HCT116 (cell line): ENCODE data around the gene MNT. TPM values are rescaled to one million over a fixed set of nuclear protein-coding genes. Genes with fewer than 3 reads are reported as not detected.

ENCODE experiments used
- ATAC-seq: fragments of 200-7000 bp; cut with Tn5 transposase; 2 replicates; pipeline ENCODE4 v1.9.1; 2020; ENCODE audit warnings: mild to moderate bottlenecking, moderate library complexity
- BruUV-seq: library from RNA; stranded (reverse); fragments of 400-500 nt; replicated peaks from 2 replicates; lab custom pipeline; 2021; lab: Mats Ljungman, UMichigan
- CTCF ChIA-PET: fragments of 300-600 bp; sonication (Branson Sonifier 250); formaldehyde crosslinking; loops from one replicate; lab custom pipeline; 2021; ENCODE audit warnings: antibody characterized with exemption; lab: Charles Lee
- POLR2A ChIA-PET: fragments of 300-600, 350-600 bp; sonication (Branson Sonifier 250); formaldehyde crosslinking; loops from one replicate; lab custom pipeline; 2021; ENCODE audit warnings: antibody characterized with exemption; lab: Charles Lee
- RAD21 ChIA-PET, 2 experiments: fragments of 300-600 bp; sonication (Branson Sonifier 250); formaldehyde crosslinking; loops; one replicate each; lab custom pipeline; 2023; ENCODE audit warnings: low total read pairs in 2 of 2; ENCODE audit not compliant: uncharacterized antibody in 2 of 2, unreplicated experiment in 2 of 2, low non-redundant PET in 1 of 2; lab: Charles Lee
- DNase-seq: peaks from one replicate; pipeline ENCODE4 v3.0.0-alpha.2; 2010; ENCODE audit warnings: low read depth, low spot score
- H2AFZ ChIP-seq: fragments of 200-600 bp; shearing (Covaris generic), sonication (generic); 2 replicates; pipeline ENCODE4 v1.6.1; 2017; ENCODE audit warnings: low read depth, mixed run types, mixed read lengths, antibody characterized with exemption, low read length; ENCODE audit not compliant: poor library complexity, severe bottlenecking
- H3K27ac ChIP-seq: 2 replicates; pipeline ENCODE4 v1.5.1; 2012; ENCODE audit warnings: low read depth, low read length
- H3K27me3 ChIP-seq: fragments of 200-600 bp; sonication (generic); 2 replicates; pipeline ENCODE4 v1.6.1; 2016; ENCODE audit warnings: mixed run types, low read length, mixed read lengths; ENCODE audit not compliant: insufficient read depth
- H3K36me3 ChIP-seq, 2 experiments: fragments of 200-500 bp in 1 of 2; fragments of 200-600 bp in 1 of 2; sonication (Bioruptor generic) in 1 of 2; sonication (generic) in 1 of 2; 2 replicates each; pipeline versions ENCODE4 v1.5.1 to v1.6.1; 2014 to 2016; ENCODE audit warnings: low read length in 2 of 2, inconsistent platforms in 1 of 2, mixed read lengths in 1 of 2, mixed run types in 1 of 2; ENCODE audit not compliant: insufficient read depth in 2 of 2, control insufficient read depth in 1 of 2
- H3K4me1 ChIP-seq, 2 experiments: fragments of 200-600 bp in 1 of 2; sonication (generic) in 1 of 2; 2 replicates each; pipeline versions ENCODE4 v1.5.1 to v1.6.1; 2012 to 2017; ENCODE audit warnings: low read length in 2 of 2, inconsistent platforms in 1 of 2, mild to moderate bottlenecking in 1 of 2, mixed read lengths in 1 of 2, mixed run types in 1 of 2, moderate library complexity in 1 of 2; ENCODE audit not compliant: insufficient read depth in 2 of 2, control insufficient read depth in 1 of 2
- H3K4me2 ChIP-seq: fragments of 200-600 bp; sonication (generic); 2 replicates; pipeline ENCODE4 v1.6.1; 2017; ENCODE audit warnings: mixed run types, low read length, mixed read lengths
- H3K4me3 ChIP-seq, 2 experiments: fragments of 200-600 bp in 1 of 2; sonication (generic) in 1 of 2; replicated peaks in 1 of 2; 2 replicates each; pipeline ENCODE4 v1.5.1; 2011 to 2016; ENCODE audit warnings: low read length in 2 of 2, control low read depth in 1 of 2, low read depth in 1 of 2, mild to moderate bottlenecking in 1 of 2, mixed read lengths in 1 of 2, mixed run types in 1 of 2
- H3K79me2 ChIP-seq: fragments of 200-600 bp; sonication (generic); 2 replicates; pipeline ENCODE4 v1.6.1; 2017; ENCODE audit warnings: mild to moderate bottlenecking, mixed run types, low read length, moderate library complexity, mixed read lengths; ENCODE audit not compliant: insufficient read depth
- H3K9ac ChIP-seq: fragments of 200-600 bp; sonication (generic); 2 replicates; pipeline ENCODE4 v1.6.1; 2016; ENCODE audit warnings: low read length, mixed read lengths
- H3K9me2 ChIP-seq: fragments of 200-600 bp; sonication (generic), shearing (Covaris generic); 2 replicates; pipeline ENCODE4 v1.6.1; 2017; ENCODE audit warnings: mixed run types, mild to moderate bottlenecking, moderate library complexity; ENCODE audit not compliant: insufficient read depth
- H3K9me3 ChIP-seq, 2 experiments: fragments of 200-500 bp in 1 of 2; fragments of 200-600 bp in 1 of 2; sonication (Bioruptor generic) in 1 of 2; sonication (generic) in 1 of 2; 2 replicates each; pipeline ENCODE4 v1.6.1; 2014 to 2017; ENCODE audit warnings: low read length in 2 of 2, mixed read lengths in 2 of 2, inconsistent platforms in 1 of 2, low read depth in 1 of 2, mild to moderate bottlenecking in 1 of 2, mixed run types in 1 of 2, moderate library complexity in 1 of 2; ENCODE audit not compliant: control insufficient read depth in 1 of 2, insufficient read depth in 1 of 2
- H4K20me1 ChIP-seq: fragments of 200-600 bp; sonication (generic), shearing (Covaris generic); 2 replicates; pipeline ENCODE4 v1.6.1; 2017; ENCODE audit warnings: mixed run types, mild to moderate bottlenecking, moderate library complexity; ENCODE audit not compliant: insufficient read depth
- CBX3 ChIP-seq: IDR thresholded peaks from 2 replicates; pipeline ENCODE4 v1.6.1; 2012; ENCODE audit warnings: low read depth
- ELF1 ChIP-seq: IDR thresholded peaks from 2 replicates; pipeline ENCODE4 v1.6.1; 2012; ENCODE audit warnings: low read depth, borderline replicate concordance
- POLR2A ChIP-seq: IDR thresholded peaks from 2 replicates; pipeline ENCODE4 v1.7.0; 2011; ENCODE audit warnings: borderline replicate concordance; ENCODE audit not compliant: insufficient read depth, insufficient read length; ENCODE audit errors: extremely low read depth
- POLR2AphosphoS5 ChIP-seq: IDR thresholded peaks from 2 replicates; pipeline ENCODE4 v1.6.1; 2011; ENCODE audit warnings: mild to moderate bottlenecking, low read depth, low read length, moderate library complexity
- RAD21 ChIP-seq: IDR thresholded peaks from 2 replicates; pipeline ENCODE4 v1.6.1; 2012; ENCODE audit warnings: low read depth, mild to moderate bottlenecking
- SIN3A ChIP-seq: IDR thresholded peaks from 2 replicates; pipeline ENCODE4 v1.6.1; 2012; ENCODE audit warnings: low read depth
- SP1 ChIP-seq: IDR thresholded peaks from 2 replicates; pipeline ENCODE4 v1.6.1; 2012; ENCODE audit warnings: low read depth
- SRF ChIP-seq: IDR thresholded peaks from 2 replicates; pipeline ENCODE4 v1.6.1; 2012; ENCODE audit warnings: low read depth
- TCF7L2 ChIP-seq: IDR thresholded peaks from 2 replicates; pipeline ENCODE4 v1.7.0; 2011; ENCODE audit warnings: borderline replicate concordance, inconsistent platforms; ENCODE audit not compliant: insufficient read depth, insufficient read length; ENCODE audit errors: extremely low read depth
- ZFX ChIP-seq: fragments of 450-650 bp; IDR thresholded peaks from 2 replicates; pipeline ENCODE4 v1.6.1; 2017
- intact Hi-C: fragments of 100-400 bp; cut with micrococcal nuclease; formaldehyde crosslinking; loops from 2 replicates; pipeline ENCODE4 v1.10.0; 2022
- total RNA-seq: library from RNA; stranded (reverse); gene quantifications from one replicate; pipeline ENCODE4 v1.2.1, GENCODE V29; 2021; ENCODE audit not compliant: unreplicated experiment
- TF ChIP-seq, protein P1 (sequence below): IDR thresholded peaks from 2 replicates; pipeline ENCODE4 v1.6.1; 2012

Gene MNT
- total RNA-seq, 1 experiment from 2014 or later, result 37.0 TPM

DNA sequence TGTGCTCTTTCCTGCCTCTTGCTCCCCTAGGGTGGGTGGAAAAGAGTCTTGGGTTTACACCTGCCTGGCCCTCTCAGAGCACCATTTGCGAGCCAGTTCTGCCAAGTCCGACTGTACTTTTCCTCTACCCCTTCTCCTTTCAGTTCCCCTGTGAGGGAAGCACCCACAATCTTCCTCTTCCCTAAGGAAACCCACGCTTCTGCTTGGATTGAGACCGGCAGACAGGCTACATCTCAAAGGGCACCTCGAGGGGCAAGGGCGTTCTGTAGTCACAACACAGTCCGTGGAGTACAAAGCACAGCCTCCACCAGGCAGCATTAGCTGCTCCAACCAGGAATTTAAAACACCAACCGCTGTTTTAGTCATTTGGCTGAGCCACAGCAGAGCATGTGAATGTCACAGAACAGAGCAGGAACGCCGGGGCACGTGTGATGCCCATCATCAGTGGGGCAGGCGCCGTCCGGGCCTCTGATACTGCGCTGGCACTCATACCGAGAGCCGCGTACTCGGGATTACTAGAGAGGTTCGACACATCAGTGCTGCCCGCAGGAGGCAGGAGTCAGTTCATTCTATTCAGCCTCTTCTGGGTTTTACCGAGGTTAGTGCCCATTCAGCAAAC is 13.7 kb upstream of the MNT start:
- DNase-seq, result no peak
- H3K27me3 ChIP-seq, result no peaks in the 10 kb centered on the region
- intact Hi-C loops, result no loop called here
- ChIA-PET CTCF (interaction anchor here (1.7 to 6.0 kb wide), 3 partner anchors 32 to 170 kb away, joined by 3 to 351 read pairs (median 41); no protein-coding TSS in a partner anchor), POLR2A (interaction anchor here (1.0 to 2.2 kb wide), 2 partner anchors 10 to 21 kb away, joined by 3 to 8 read pairs; no protein-coding TSS in a partner anchor), RAD21 (interaction anchor here (0.6 to 2.4 kb wide), 2 partner anchors 32 to 97 kb away, joined by 3 to 33 read pairs; partner anchors contain the start of gene METTL16 (in 1 of the 2))
- peaks cover 2 to 5% of the 10 kb centered on the region in 2 experiments; a peak in 2 of 4 replicates for H3K36me3 ChIP-seq
- BruUV-seq, result no TSS peak
- H3K4me1 ChIP-seq, result peaks cover 0 to 13% of the 10 kb centered on the region in 2 experiments; a peak in 2 of 4 replicates
- H4K20me1 ChIP-seq, result no peaks in the 10 kb centered on the region
- no peak overlapping the region for H3K27ac ChIP-seq
- H3K4me2 ChIP-seq, result no peak overlapping the region
- no peak for TF ChIP-seq CBX3
- TF ChIP-seq ELF1, result no peak
- TF ChIP-seq SRF, result no peak
- no peak for TF ChIP-seq RAD21
- no peak for TF ChIP-seq POLR2A
- no peak for TF ChIP-seq POLR2AphosphoS5
- TF ChIP-seq, protein P1, sequence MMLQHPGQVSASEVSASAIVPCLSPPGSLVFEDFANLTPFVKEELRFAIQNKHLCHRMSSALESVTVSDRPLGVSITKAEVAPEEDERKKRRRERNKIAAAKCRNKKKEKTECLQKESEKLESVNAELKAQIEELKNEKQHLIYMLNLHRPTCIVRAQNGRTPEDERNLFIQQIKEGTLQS, result no peak
- TF ChIP-seq SP1, result no peak
- TF ChIP-seq ZFX, result no peak
- TF ChIP-seq TCF7L2, result no peak
- no peak for TF ChIP-seq SIN3A
- no peak overlapping the region for H2AFZ ChIP-seq
- H3K4me3 ChIP-seq, result no peak overlapping the region
- H3K9me3 ChIP-seq, result no peaks in the 10 kb centered on the region
- H3K9me2 ChIP-seq, result no peaks in the 10 kb centered on the region
- no peak overlapping the region for H3K9ac ChIP-seq
- H3K79me2 ChIP-seq, result no peaks in the 10 kb centered on the region
- ATAC-seq, result no peak
